Stimulated activated CD4-positive, alpha-beta T cell treated with anti-CD3 and anti-CD28 coated beads, TNF-alpha, amount 100 ng/mL, for 4 hours (primary cell): Measurements from ENCODE around the gene DGLUCY.
"Not testable (repeated sequence)": the region's sequence is repeated elsewhere in the genome, so short reads cannot be mapped to it uniquely, and the experiment has no call there.

ENCODE experiments used
- DNase-seq, 3 experiments: peaks; one replicate each; pipeline ENCODE4 v3.0.0-alpha.2; 2020; ENCODE audit warnings: low read depth in 3 of 3

Gene DGLUCY

GRCh38 chr14:91108941-91109611, 4.8 kb upstream of the DGLUCY start:
- DNase-seq: no peak

- no peak for DNase-seq
These were observed 2.4 kb upstream of the DGLUCY start for GRCh38 chr14:91111443-91111842.

GRCh38 chr14:91112194-91112593, 1.7 kb upstream of the DGLUCY start:
- no peak for DNase-seq

- DNase-seq: peak; percentile 36 to 45 (median 37)
These were observed 499 bp downstream of the DGLUCY start for GRCh38 chr14:91114079-91115065.

GRCh38 chr14:91115986-91116770, 2.3 kb downstream of the DGLUCY start:
- no peak for DNase-seq

GRCh38 chr14:91116913-91117588, 3.2 kb downstream of the DGLUCY start:
- peak in 2 of 3 experiments; percentile 38 to 50 for DNase-seq

- no peak for DNase-seq
These were observed 4.1 kb downstream of the DGLUCY start for GRCh38 chr14:91117960-91118359.

- DNase-seq: no peak
These were observed 4.7 kb downstream of the DGLUCY start for GRCh38 chr14:91118511-91119068.

GRCh38 chr14:91119556-91120311, 5.9 kb downstream of the DGLUCY start:
- no peak for DNase-seq

- DNase-seq: no peak
These were observed 9.3 kb downstream of the DGLUCY start for GRCh38 chr14:91123201-91123600.

GRCh38 chr14:91124406-91125270, 10.8 kb downstream of the DGLUCY start:
- DNase-seq: not testable (repeated sequence)

- DNase-seq: no peak
These were observed 11.4 kb downstream of the DGLUCY start for GRCh38 chr14:91125271-91125660.

GRCh38 chr14:91125801-91126200, 11.9 kb downstream of the DGLUCY start:
- no peak for DNase-seq

- DNase-seq: no peak
These were observed 12.9 kb downstream of the DGLUCY start for GRCh38 chr14:91126761-91127160.

GRCh38 chr14:91127401-91127801, 13.5 kb downstream of the DGLUCY start:
- no peak for DNase-seq

- DNase-seq: no peak
These were observed 14.1 kb downstream of the DGLUCY start for GRCh38 chr14:91127924-91128323.

- no peak for DNase-seq
These were observed 14.8 kb downstream of the DGLUCY start for GRCh38 chr14:91128699-91129098.

GRCh38 chr14:91129261-91129660, 15.4 kb downstream of the DGLUCY start:
- DNase-seq: no peak

- no peak for DNase-seq
These were observed 21.2 kb downstream of the DGLUCY start for GRCh38 chr14:91135039-91135438.
